Activated naive CD4-positive, alpha-beta T cell treated with anti-CD3 and anti-CD28 coated beads, Interleukin-2, amount 50 U/mL, for 16 hours (primary cell): ENCODE data around the gene CDY2B.
"Not testable (repeated sequence)": the region's sequence is repeated elsewhere in the genome, so short reads cannot be mapped to it uniquely, and the experiment has no call there.

Experiments used
- DNase-seq: peaks from one replicate; pipeline ENCODE4 v3.0.0-alpha.2; 2020

CDY2B gene, protein sequence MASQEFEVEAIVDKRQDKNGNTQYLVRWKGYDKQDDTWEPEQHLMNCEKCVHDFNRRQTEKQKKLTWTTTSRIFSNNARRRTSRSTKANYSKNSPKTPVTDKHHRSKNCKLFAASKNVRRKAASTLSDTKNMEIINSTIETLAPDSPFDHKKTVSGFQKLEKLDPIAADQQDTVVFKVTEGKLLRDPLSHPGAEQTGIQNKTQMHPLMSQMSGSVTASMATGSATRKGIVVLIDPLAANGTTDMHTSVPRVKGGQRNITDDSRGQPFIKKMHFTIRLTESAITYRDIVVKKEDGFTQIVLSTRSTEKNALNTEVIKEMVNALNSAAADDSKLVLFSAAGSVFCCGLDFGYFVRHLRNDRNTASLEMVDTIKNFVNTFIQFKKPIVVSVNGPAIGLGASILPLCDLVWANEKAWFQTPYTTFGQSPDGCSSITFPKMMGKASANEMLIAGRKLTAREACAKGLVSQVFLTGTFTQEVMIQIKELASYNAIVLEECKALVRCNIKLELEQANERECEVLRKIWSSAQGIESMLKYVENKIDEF

DNA sequence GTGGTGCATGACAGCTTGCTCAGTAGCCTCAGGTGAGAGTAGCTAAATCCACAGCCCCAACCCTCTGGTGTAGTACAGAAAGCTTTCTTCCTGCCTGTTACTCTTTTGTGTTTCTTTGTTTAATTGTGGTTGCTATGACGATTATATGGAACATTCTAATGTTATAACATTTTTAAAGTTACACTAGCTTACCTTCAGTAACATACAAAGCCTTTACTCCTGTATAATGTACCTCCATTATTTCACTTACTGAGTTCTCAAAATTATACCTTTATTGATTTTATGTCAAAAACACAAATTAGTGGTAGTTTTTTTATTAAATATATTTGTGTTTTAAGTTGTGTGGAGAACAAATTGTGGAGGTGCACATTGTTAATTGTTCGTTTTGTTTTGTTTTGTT lies at the start of gene CDY2B:
Gene CDY2B, minus strand, starts transcription at position 101 of the 400 bp plus-strand sequence. CDS start 328 bp downstream, outside the sequence.
- DNase-seq: not testable (repeated sequence)

DNA sequence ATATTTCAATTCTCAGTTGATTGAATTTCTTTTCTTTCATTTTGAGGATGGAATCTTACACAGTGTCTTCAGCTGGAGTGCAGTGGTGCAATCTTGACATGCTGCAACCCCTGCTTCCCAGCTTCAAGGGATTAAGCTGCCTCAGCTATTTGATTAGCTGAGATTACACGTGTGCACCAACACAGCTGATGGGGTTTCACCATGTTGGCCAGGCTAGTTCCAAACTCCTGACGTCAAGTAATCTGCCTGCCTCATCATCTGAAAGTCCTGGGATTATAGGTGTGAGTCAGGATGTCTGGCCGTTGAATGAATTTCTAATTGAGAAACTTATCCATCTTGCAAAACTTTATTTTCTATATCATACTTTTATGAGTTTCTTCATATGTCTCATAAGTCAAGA lies 28.0 kb upstream of the CDY2B start:
- DNase-seq: not testable (repeated sequence)

DNA sequence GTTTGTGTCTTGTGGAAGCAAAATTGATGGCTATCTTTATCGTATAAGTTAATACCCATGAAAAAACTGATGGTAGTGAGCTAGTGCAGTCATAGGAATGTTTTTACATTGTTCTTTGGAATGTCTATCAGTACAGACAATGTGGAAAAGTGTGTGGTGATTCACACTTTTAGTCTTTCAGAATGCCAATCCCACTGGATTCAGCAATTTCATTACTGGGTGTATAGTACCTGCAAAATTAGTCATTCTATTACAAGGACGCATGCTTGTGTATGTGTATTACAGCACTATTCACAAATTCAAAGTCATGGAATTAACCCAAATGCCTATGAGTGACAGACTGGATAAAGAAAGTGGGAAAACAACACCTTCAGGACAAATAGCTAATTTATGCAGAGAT lies 27.3 kb upstream of the CDY2B start:
- not testable (repeated sequence) for DNase-seq

DNA sequence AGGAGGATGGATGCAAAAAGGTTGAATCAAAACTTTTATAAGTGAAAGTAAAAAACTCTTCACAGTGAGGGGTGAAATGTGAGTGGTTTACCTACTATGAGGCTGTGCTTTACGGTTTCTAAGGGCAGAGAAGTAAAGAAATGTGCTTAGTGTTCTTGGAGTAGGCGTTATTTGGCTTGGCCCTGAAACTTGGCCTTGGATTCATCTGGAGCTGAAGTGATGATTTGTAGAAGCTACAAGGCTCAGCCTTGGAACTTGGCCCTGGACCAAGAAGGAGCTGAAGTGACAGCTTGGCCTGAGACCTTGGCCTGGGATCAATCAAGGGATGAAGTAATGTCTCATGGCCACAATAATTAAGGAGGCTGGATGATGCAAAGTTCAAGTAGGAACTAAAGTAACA lies 1.7 kb upstream of the CDY2B start:
- DNase-seq: not testable (repeated sequence)

DNA sequence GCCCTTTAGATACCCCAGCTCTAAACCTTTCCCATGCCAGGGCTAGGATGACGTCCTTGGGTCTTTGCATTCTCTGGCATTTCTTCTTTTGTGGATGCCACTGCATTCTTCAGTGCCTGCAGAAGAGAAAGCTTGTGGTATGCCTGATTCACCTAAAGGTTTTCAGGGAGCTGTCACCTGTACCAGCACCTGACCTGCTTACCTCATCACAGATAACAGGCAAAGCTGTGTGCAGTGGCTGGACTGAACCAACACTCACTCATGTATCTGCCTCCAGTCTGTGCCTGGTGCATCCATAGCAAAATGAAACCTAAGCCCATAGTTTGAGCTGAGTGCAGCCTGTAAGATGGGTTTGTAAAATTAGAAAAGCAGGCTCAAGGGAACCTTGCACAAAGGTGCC lies 3.3 kb downstream of the CDY2B start:
- DNase-seq: not testable (repeated sequence)

DNA sequence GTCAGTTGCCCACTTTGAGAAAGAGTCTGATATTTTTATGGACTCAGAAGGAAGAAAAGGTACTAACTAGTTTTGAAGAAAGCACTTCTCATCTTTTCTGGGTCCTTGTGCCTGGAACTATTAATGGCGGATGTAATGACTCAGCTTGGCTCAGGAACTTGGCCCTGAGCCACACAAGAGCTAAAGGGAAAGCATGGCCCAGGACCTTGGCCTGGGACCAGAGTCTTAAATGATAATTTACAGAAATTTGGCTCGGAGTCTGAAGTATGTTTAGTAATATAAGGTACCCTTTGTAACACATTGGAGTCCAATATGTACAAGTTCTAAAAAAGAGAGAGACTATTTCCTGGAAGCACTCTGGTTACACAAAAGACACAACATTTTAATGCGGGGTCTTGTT lies 4.6 kb downstream of the CDY2B start:
- not testable (repeated sequence) for DNase-seq

DNA sequence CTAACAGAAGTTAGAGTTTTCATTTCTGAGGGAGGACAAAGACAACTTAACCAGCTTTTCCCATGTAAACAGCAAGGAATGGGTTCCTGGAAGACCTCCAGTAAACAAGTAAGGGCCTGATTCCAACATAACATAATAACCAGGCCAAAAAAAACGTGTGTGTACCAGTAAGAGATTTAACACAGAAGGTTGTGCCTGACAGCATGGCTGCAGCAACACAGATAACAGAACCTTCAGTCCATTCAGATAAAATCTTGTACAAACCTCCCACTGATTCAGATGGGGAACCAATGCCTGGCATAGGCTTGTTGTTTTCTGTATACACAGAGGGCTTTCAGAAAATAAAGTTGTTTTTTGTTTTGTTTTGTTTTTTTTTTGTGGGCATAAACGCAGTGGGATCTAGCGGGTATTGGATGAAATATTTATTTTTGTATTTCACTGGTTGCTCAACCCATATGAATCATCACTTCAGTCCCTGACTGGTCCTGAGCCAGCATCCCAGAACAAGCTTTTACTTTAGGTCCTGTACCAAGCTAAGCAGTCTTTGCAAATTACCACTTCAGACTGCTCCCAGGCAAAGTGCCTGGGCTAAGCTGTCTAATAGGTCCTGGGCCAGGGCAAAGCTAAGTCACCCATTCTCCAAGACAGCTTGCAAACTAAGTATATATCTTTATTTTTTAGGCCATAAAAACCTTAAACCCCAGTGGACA lies 8.7 kb downstream of the CDY2B start:
- DNase-seq: not testable (repeated sequence)

DNA sequence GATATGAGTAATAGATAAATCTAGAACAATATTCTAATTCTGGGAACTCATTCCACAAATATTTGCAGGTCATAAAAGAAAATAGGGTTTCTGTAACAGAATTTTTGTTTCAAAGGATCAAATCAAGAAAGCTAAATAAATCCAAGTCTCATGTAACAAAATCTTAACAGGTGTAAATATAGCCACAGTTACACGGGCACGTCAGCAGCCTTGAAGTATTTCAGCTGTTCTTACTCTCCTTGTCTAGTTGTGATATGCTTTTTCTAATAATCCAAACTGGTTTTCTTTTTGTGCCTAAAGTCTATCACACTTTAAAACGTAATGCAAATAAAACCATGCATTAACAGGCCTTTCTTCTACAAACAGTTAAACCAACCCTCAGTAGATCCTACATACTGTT lies 9.3 kb downstream of the CDY2B start:
- not testable (repeated sequence) for DNase-seq

DNA sequence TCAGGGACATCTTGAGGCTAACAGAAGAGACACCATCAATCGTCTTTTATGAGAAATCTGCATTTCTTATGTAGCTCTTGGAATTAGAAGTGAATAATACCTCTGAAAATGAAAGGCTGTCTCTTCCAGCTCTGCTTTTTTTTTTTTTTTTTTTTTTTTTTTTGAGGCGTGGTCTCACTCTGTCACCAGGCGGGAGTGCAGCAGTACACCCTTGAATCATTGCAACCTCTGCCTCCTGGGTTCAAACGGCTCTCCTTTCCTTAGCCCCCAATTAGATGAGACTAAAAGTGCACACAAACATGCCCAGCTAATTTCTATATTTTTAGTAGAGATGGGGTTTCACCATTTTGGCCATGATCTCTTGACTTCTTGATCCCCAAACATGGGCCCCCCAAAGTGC lies 12.2 kb downstream of the CDY2B start:
- not testable (repeated sequence) for DNase-seq

DNA sequence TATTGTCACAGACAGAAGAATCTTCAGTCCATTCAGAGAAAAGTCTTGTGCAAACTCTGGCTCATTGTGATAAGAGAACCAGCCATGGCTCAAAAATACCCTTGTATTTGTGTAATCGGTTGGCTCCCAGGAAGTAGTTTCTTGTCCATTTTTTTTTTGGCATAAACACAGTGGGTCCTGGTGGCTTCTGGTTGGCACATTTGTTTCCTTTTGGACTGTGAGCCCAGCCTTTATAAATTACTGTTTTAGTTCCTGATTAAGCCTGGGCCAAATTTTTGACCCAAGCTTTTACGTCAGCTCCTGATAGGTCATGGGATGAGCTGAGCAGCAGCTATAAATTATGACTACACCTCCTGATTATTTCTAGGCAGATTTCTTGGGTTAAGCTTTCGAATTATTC lies 19.4 kb downstream of the CDY2B start:
- not testable (repeated sequence) for DNase-seq

DNA sequence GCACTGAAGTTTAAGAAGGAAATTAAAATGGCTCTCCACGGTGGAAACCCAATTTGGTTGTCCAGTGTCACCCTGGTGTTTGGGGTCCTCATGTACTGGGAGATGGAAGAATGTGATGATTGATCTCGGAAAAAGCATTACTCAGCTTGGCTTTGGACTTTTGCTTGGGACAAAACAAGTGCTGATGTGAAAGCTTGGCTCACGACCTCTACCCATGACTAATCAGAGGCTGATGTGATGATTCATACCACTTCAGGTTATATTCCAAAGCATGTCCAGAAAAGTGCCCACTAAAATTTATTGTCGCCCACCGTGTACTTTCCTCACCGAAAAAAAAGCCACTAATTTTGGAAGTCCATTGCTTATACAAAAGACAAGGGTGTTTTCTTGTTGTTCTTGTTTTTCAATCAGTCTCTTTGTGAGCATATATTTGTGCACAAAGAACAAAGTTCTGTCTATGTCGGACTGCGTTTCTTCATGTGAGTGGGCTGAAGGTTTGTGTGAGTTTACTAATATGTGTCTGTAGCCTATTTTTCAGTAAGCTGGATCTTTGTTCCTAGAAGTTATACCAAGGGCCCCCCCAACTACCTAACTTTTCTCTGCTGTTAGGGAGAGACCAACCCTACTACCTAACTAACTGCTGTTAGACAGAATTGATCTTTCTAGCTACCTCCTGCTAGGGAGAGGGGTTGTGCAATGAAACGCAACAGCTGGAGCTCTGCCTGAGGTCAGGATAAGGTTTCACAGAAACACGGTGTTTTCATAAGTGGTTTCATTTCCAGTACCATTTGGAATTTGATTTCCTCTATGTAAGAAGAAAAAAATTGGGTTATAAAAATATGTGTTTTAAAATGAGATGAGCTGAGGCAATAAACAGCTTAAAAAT lies 22.8 kb downstream of the CDY2B start:
- not testable (repeated sequence) for DNase-seq

DNA sequence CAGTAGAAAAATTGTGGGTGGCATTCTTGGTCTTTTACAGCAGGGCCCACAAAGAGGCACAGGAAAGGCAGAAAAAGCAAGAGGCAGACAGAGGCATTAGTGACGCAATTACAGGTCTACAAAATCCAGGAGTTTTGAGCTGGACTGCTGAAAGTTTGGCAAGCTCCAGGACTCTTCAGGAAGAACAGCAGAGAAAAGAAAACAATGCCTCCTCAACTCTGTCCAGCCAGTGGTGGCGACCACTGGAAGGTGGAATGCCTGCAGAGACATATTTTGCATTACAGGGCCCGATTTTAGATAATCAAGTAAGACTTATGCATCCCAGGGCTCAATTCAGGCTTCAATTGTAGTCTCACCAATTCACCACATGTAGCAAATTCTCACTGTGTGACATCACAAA lies 23.5 kb downstream of the CDY2B start:
- not testable (repeated sequence) for DNase-seq

DNA sequence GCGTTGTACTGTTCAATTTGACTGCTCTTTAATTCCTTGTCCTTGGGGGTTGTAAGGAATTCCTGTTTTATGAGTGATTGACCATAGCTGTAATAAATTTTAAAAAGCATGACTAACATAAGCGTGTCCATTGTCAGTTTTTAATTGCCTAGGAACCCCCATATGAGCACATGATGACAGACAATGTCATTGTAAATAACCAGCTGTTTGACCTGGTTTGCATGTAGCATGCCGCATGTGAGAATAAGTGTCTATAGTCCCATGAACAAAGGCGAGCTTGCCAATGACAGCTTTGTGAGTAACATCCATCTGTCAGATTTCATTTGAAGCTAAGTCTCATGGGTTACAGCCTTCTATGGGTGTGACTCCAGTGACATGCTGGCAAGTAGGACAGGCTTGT lies 30.9 kb downstream of the CDY2B start:
- DNase-seq: not testable (repeated sequence)

DNA sequence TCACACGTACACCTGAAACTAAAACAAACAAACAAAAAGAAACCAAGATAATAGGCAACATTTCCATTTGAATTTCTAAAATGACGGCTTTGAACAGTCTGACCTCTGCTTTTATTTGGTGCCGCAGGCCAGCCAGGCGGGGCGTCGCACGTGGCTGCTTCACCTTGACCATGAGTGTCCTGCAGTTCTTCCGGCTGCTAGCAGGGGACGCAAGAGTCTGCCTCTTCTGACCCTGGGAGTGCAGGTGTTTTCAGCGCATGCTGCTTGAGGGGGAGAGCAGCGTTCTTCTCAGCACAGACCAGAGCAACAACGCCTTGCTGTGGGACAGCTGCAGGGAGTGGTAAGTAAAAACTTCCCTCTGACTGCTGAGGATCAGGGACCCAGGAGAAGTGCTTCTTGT lies 47.9 kb downstream of the CDY2B start:
- DNase-seq: not testable (repeated sequence)
